Heart right ventricle (tissue), 16 donors: ENCODE measurements around the gene NUDT17. TPM values are rescaled to one million over a fixed set of nuclear protein-coding genes. Genes with fewer than 3 reads are reported as not detected.

Experiments used
- ATAC-seq, 8 donors: fragments of 200-7000 bp; cut with Tn5 transposase; one replicate each; pipeline ENCODE4 v1.9.1; 2020; ENCODE audit warnings: mild to moderate bottlenecking in 8 of 8, moderate library complexity in 8 of 8, moderate number of reproducible peaks in 1 of 8
- DNase-seq, 2 donors: peaks; one replicate each; pipeline ENCODE4 v3.0.0-alpha.2; 2020
- H3K27ac ChIP-seq, 10 donors: fragments of 200-600 bp; sonication (generic) in 2 of 10; one replicate each; pipeline versions ENCODE4 v1.5.0 to v1.8.0; 2020 to 2022; ENCODE audit warnings: mild to moderate bottlenecking in 3 of 10
- H3K27me3 ChIP-seq, 7 donors: fragments of 200-600 bp; one replicate each; pipeline ENCODE4 v1.8.0; 2021 to 2022; ENCODE audit warnings: mild to moderate bottlenecking in 2 of 7
- H3K36me3 ChIP-seq, 9 donors: fragments of 200-600 bp; sonication (generic) in 1 of 9; one replicate each; pipeline versions ENCODE4 v1.5.0 to v1.8.0; 2020 to 2022; ENCODE audit warnings: mild to moderate bottlenecking in 2 of 9
- H3K4me1 ChIP-seq, 9 donors: fragments of 200-600 bp; sonication (generic) in 1 of 9; one replicate each; pipeline versions ENCODE4 v1.5.0 to v1.8.0; 2020 to 2022; ENCODE audit warnings: mild to moderate bottlenecking in 4 of 9
- H3K4me3 ChIP-seq, 10 donors: fragments of 200-600 bp; sonication (generic) in 2 of 10; one replicate each; pipeline versions ENCODE4 v1.5.0 to v1.8.0; 2020 to 2022; ENCODE audit warnings: mild to moderate bottlenecking in 7 of 10, moderate library complexity in 2 of 10
- H3K9me3 ChIP-seq, 11 donors: fragments of 200-600 bp in 10 of 11; sonication (generic) in 2 of 11; one replicate each; pipeline versions ENCODE4 v1.5.0 to v1.8.0; 2013 to 2022; ENCODE audit warnings: mild to moderate bottlenecking in 2 of 11, control low read depth in 1 of 11, moderate library complexity in 1 of 11
- CTCF ChIP-seq, 9 donors: fragments of 200-600 bp; sonication (generic) in 2 of 9; IDR thresholded peaks; one replicate each; pipeline versions ENCODE4 v1.5.0 to v1.8.0; 2021 to 2022; ENCODE audit warnings: antibody characterized with exemption in 9 of 9, mild to moderate bottlenecking in 5 of 9, moderate library complexity in 1 of 9
- WGBS, 2 donors: extraction: QIAGEN DNeasy Blood & Tissue Kit; methylation state at CpG; one replicate each; pipeline ENCODE4 v1.1.7; 2013; ENCODE audit warnings: inconsistent platforms in 1 of 2; 5-methylcytosine and 5-hydroxymethylcytosine counted together
- intact Hi-C, 10 donors: fragments of 100-400 bp; cut with DNase I; formaldehyde crosslinking; loops; one replicate each; pipeline versions ENCODE4 v1.11.1 to v1.14.2; 2022
- polyA plus RNA-seq, 2 donors: library from polyadenylated mRNA; stranded (reverse); fragments of 200-250 nt; gene quantifications; one replicate each; pipeline ENCODE4 v1.2.3, GENCODE V29; 2013
- total RNA-seq, 10 donors: library from RNA; stranded (reverse); fragmentation: NEBNext Ultra II Directional in 3 of 10; extraction: Animal tissue kit (Norgen Biotek cat#: 25700) in 3 of 10; gene quantifications; one replicate each; pipeline versions ENCODE4 v1.2.1 to v1.2.4, GENCODE V29; 2021 to 2023
- donor health status: Arrhythmogenic right ventricular cardiomyopathy.
- donor health status: ischemic (EF 13 %, LVEDD 7.1; RV severe dilation, severe dysfunction).
- donor health status: healthy with polysubstance abuse.
- donor health status: DM: no; HTN: yes; CAD: no.
- donor health status: DM: no; HTN: no; CAD: no.
- donor health status: ischemic (EF 25% LVEDD 6.9; RV normal size, moderate dysfunction).
- donor health status: ischemic (EF 25% LVEDD 5.7; RV mildly dilated, moderate dysfunction).
- donor health status: healthy.
- donor health status: DM: yes; HTN: yes; CAD: no.
- donor health status: Ischemic cardiomyopathy.
- donor health status: ischemic (EF 35%, LVEDD 5.7; RV mildly dilated, moderate dysfunction).
- donor health status: nonischemic (EF 11% LVEDD 7.7; RV severe dilation, severe dysfunction).
- donor health status: DM: yes; HTN: yes; CAD: no.
- donor health status: PGD.
- donor health status: ischemic (EF 29% LVEDD 5.4; RV normal size, mild dysfunction).
- donor health status: nonischemic (EF 23%, LVEDD 6.1; RV moderate dilation, normal function).

NUDT17 gene
- total and polyA plus RNA-seq, 12 donors, result 0.75 to 4.9 (median 3.6) TPM

DNA sequence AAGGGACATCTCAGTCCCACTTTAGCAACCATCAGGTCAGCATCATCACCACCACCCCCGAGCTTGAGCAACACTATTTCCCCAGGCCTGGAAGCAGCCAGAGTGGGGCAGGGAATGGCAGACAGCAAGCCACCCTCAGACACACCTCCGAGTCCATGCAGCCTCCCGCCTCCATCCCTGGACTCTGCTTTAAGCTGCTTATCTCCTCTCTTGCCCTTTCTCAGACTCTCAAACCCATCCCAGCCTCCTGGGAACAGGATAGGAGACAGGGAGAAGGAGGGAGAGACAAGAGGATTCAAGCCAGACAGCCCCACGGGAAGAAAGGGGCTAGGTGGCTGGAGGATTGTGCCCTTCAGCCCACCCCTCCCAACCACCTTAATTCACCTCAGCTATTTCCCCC lies 11.7 kb downstream of the NUDT17 start:
- no peak for ATAC-seq
- H3K4me3 ChIP-seq, result no peak overlapping the region
- DNase-seq, result no peak
- peaks cover 0 to 48% (median 36%) of the 10 kb centered on the region in 9 donors for H3K36me3 ChIP-seq
- intact Hi-C loops, result loop anchor here in 4 of 10 donors (5.0 kb wide), 4 partner anchors 35 to 115 kb away; partner anchors contain the start of genes ITGA10 (in 2 of the 4) and PEX11B (in 1 of the 4)
- TF ChIP-seq CTCF (IDR thresholded peaks at IDR 0.05), result no peak
- H3K27me3 ChIP-seq, result no peaks in the 10 kb centered on the region
- H3K27ac ChIP-seq, result no peak overlapping the region
- 67 to 73% methylated on average over 4 of the region's 4 CpGs for WGBS, 2 donors
- peaks cover 8 to 22% (median 17%) of the 10 kb centered on the region in 9 donors for H3K4me1 ChIP-seq
- no peaks in the 10 kb centered on the region for H3K9me3 ChIP-seq

DNA sequence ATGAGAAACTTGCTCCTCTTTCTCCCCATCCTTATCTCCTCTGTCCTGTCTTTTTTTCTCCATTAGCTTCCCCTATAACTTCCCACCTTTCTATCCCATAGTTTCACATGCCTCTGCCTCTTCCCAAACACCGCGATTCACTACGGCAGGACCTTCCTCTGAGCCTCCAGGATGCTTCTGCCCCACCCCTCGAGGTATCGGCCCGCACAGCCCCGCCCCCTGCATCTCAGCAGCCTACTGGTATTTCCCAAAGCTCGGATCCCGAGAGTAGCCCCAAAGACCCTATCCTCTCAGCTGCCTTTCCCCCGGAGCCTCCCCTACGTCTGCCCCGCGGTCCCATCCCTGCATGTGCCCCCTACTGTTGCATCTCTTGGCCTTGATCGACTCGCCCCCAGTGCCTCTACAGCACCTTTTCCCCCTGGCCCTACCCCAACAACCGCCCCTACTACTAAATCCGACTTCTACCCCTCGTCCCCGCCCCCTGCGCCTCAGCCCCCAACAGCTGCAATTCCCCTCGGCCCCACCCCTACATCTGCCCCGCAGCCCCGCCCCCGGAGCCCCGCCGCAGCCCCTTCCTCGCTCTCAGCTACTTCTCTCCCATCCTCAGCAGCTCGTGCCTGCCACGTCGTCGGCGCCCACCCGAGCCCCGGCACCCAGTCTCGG lies 12.9 kb downstream of the NUDT17 start:
- Histone ChIP-seq H3K27me3 (no peaks in the 10 kb centered on the region), H3K4me1 (peaks cover 8 to 22% (median 17%) of the 10 kb centered on the region in 9 donors), H3K27ac (peak overlapping the region; percentile 82 to 91 (median 89)), H3K36me3 (peaks cover 0 to 36% (median 29%) of the 10 kb centered on the region in 9 donors), H3K4me3 (peak overlapping the region; percentile 61 to 89 (median 83)), H3K9me3 (no peaks in the 10 kb centered on the region)
- intact Hi-C loops, result loop anchor here in 4 of 10 donors (2.0 to 5.0 kb wide), 6 partner anchors 34 to 114 kb away; partner anchors contain the start of genes ITGA10 (in 2 of the 4), PEX11B (in 1 of the 4), POLR3C (in 1 of the 4) and RNF115 (in 1 of the 4)
- WGBS, 2 donors, result 1 to 2% methylated on average over 35 of the region's 35 CpGs
- ATAC-seq (peak; percentile 1 to 37 (median 24)), DNase-seq (peak in 1 of 2 donors; percentile 52)
- no peak for TF ChIP-seq CTCF (IDR thresholded peaks at IDR 0.05)

- DNase-seq (peak; percentile 97), ATAC-seq (peak; percentile 94 to 98 (median 96))
- peak within 1 kb of the TSS; percentile 61 to 89 (median 83) for H3K4me3 ChIP-seq
- no peak for TF ChIP-seq CTCF (IDR thresholded peaks at IDR 0.05)
- H3K9me3 ChIP-seq, result no peaks in the 10 kb centered on the region
- H3K36me3 ChIP-seq, result peaks cover 0 to 29% (median 23%) of the 10 kb centered on the region in 9 donors
- H3K27ac ChIP-seq, result peak within 1 kb of the TSS; percentile 82 to 91 (median 89)
- 0% methylated on average over 42 of the region's 42 CpGs for WGBS, 2 donors
- H3K27me3 ChIP-seq, result no peaks in the 10 kb centered on the region
- intact Hi-C loops, result loop anchor here in 4 of 10 donors (2.0 to 5.0 kb wide), 6 partner anchors 33 to 113 kb away; partner anchors contain the start of genes ITGA10 (in 2 of the 4), PEX11B (in 1 of the 4), POLR3C (in 1 of the 4) and RNF115 (in 1 of the 4)
- H3K4me1 ChIP-seq, result peaks cover 8 to 22% (median 17%) of the 10 kb centered on the region in 9 donors
Measured at GRCh38 chr1:145858901-145859490, 13.6 kb downstream of the NUDT17 start, which contains the start of gene PIAS3. Gene PIAS3, minus strand, starts transcription at chr1:145859081. Its CDS starts 91 bp downstream, at chr1:145858990.

- Histone ChIP-seq H3K27me3 (no peaks in the 10 kb centered on the region), H3K27ac (peak overlapping the region; percentile 82 to 91 (median 89)), H3K4me1 (peaks cover 8 to 22% (median 17%) of the 10 kb centered on the region in 9 donors), H3K4me3 (peak overlapping the region; percentile 61 to 89 (median 83)), H3K9me3 (no peaks in the 10 kb centered on the region), H3K36me3 (peaks cover 0 to 24% (median 17%) of the 10 kb centered on the region in 9 donors)
- peak in 3 of 9 donors; percentile 26 to 32 (median 28) for TF ChIP-seq CTCF (IDR thresholded peaks at IDR 0.05)
- intact Hi-C loops, result loop anchor here in 4 of 10 donors (2.0 to 5.0 kb wide), 6 partner anchors 33 to 113 kb away; partner anchors contain the start of genes ITGA10 (in 2 of the 4), PEX11B (in 1 of the 4), POLR3C (in 1 of the 4) and RNF115 (in 1 of the 4)
- WGBS, 2 donors, result 0 to 1% methylated on average over 41 of the region's 41 CpGs
- DNase-seq (peak; percentile 93 to 94), ATAC-seq (peak; percentile 86 to 93 (median 91))
Measured at GRCh38 chr1:145859491-145860023, 14.1 kb downstream of the NUDT17 start.
